GM23248 (cell line): ENCODE results near the gene GPATCH1.

Experiments
- EZH2 ChIP-seq: fragments of 200-600 bp; sonication (generic); IDR thresholded peaks from 2 replicates; pipeline ENCODE4 v1.6.1; 2018; ENCODE audit warnings: antibody characterized with exemption, mild to moderate bottlenecking; ENCODE audit not compliant: insufficient read depth, poor library complexity, severe bottlenecking
- EZH2phosphoT487 ChIP-seq: fragments of 200-600 bp; sonication (generic); IDR thresholded peaks from 2 replicates; pipeline ENCODE4 v1.6.1; 2018; ENCODE audit warnings: antibody characterized with exemption, moderate library complexity, mild to moderate bottlenecking, low read depth; ENCODE audit not compliant: insufficient read depth

DNA sequence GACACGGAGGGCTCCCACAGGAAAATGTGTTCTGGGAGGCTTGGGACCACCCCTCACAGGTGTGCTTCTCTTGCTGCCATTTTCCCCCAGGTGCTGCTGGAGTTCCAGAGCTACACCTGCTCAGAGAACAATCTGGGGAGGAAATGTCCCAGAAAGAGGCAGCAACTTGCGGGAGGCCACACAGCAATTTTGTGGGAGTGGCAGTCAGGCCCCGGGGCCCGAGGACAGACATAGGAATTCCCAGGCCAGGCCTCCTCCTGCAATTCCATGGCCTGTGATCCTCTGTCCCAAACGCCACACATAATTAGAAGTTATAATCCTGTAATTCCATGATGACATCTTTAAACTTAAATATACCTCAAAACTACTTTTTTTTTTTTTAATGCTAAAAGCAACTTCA lies 18.1 kb upstream of the GPATCH1 start:
- TF ChIP-seq EZH2 (no peak), EZH2phosphoT487 (no peak)
